Measurements from ENCODE around the gene RSBN1L.

GRCh38 chr7:77806425-77806824 is 110.2 kb downstream of the RSBN1L start:
- TF ChIP-seq, protein P1, sequence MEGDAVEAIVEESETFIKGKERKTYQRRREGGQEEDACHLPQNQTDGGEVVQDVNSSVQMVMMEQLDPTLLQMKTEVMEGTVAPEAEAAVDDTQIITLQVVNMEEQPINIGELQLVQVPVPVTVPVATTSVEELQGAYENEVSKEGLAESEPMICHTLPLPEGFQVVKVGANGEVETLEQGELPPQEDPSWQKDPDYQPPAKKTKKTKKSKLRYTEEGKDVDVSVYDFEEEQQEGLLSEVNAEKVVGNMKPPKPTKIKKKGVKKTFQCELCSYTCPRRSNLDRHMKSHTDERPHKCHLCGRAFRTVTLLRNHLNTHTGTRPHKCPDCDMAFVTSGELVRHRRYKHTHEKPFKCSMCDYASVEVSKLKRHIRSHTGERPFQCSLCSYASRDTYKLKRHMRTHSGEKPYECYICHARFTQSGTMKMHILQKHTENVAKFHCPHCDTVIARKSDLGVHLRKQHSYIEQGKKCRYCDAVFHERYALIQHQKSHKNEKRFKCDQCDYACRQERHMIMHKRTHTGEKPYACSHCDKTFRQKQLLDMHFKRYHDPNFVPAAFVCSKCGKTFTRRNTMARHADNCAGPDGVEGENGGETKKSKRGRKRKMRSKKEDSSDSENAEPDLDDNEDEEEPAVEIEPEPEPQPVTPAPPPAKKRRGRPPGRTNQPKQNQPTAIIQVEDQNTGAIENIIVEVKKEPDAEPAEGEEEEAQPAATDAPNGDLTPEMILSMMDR (IDR thresholded peaks at IDR 0.05): no peak
- TF ChIP-seq, protein P2, sequence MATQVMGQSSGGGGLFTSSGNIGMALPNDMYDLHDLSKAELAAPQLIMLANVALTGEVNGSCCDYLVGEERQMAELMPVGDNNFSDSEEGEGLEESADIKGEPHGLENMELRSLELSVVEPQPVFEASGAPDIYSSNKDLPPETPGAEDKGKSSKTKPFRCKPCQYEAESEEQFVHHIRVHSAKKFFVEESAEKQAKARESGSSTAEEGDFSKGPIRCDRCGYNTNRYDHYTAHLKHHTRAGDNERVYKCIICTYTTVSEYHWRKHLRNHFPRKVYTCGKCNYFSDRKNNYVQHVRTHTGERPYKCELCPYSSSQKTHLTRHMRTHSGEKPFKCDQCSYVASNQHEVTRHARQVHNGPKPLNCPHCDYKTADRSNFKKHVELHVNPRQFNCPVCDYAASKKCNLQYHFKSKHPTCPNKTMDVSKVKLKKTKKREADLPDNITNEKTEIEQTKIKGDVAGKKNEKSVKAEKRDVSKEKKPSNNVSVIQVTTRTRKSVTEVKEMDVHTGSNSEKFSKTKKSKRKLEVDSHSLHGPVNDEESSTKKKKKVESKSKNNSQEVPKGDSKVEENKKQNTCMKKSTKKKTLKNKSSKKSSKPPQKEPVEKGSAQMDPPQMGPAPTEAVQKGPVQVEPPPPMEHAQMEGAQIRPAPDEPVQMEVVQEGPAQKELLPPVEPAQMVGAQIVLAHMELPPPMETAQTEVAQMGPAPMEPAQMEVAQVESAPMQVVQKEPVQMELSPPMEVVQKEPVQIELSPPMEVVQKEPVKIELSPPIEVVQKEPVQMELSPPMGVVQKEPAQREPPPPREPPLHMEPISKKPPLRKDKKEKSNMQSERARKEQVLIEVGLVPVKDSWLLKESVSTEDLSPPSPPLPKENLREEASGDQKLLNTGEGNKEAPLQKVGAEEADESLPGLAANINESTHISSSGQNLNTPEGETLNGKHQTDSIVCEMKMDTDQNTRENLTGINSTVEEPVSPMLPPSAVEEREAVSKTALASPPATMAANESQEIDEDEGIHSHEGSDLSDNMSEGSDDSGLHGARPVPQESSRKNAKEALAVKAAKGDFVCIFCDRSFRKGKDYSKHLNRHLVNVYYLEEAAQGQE (IDR thresholded peaks at IDR 0.05; ENCODE audit: insufficient read depth in 1 of 2, low read depth in 2 of 2, low read length in 1 of 2): no peak
- TF ChIP-seq POLR2AphosphoS5 (IDR thresholded peaks at IDR 0.05; ENCODE audit: low read depth, low read length): no peak

Measured in Panc1 (cell line).